HUES48 (cell line): Measurements from ENCODE around the gene ZEB2.

Experiments used
- H3K27ac ChIP-seq: one replicate; pipeline ENCODE4 v1.7.0; 2013; ENCODE audit warnings: low read depth, low read length, inconsistent platforms
- H3K27me3 ChIP-seq: 2 replicates; pipeline ENCODE4 v1.6.1; 2013; ENCODE audit warnings: mild to moderate bottlenecking, low read length; ENCODE audit not compliant: control insufficient read depth, insufficient read depth
- H3K36me3 ChIP-seq: 2 replicates; pipeline ENCODE4 v1.6.1; 2013; ENCODE audit warnings: low read length; ENCODE audit not compliant: control insufficient read depth, insufficient read depth
- H3K4me1 ChIP-seq: 2 replicates; pipeline ENCODE4 v1.6.1; 2013; ENCODE audit warnings: mild to moderate bottlenecking, low read length; ENCODE audit not compliant: control insufficient read depth, insufficient read depth
- H3K4me3 ChIP-seq: 2 replicates; pipeline ENCODE4 v1.5.1; 2013; ENCODE audit warnings: mild to moderate bottlenecking, low read depth, low read length
- H3K9ac ChIP-seq: 2 replicates; pipeline ENCODE4 v1.6.1; 2013; ENCODE audit warnings: mild to moderate bottlenecking, low read depth, low read length, moderate library complexity
- H3K9me3 ChIP-seq: 2 replicates; pipeline ENCODE4 v1.6.1; 2013; ENCODE audit warnings: low read length; ENCODE audit not compliant: control insufficient read depth, insufficient read depth

ZEB2 gene

GRCh38 chr2:144467502-144468137, 52.3 kb downstream of the ZEB2 start:
- no peak overlapping the region for H3K9ac ChIP-seq
- H3K27me3 ChIP-seq, result no peaks in the 10 kb centered on the region
- H3K9me3 ChIP-seq, result no peaks in the 10 kb centered on the region
- H3K27ac ChIP-seq, result no peak overlapping the region
- no peaks in the 10 kb centered on the region for H3K36me3 ChIP-seq
- H3K4me3 ChIP-seq, result no peak overlapping the region
- H3K4me1 ChIP-seq, result peaks cover 43% of the 10 kb centered on the region

DNA sequence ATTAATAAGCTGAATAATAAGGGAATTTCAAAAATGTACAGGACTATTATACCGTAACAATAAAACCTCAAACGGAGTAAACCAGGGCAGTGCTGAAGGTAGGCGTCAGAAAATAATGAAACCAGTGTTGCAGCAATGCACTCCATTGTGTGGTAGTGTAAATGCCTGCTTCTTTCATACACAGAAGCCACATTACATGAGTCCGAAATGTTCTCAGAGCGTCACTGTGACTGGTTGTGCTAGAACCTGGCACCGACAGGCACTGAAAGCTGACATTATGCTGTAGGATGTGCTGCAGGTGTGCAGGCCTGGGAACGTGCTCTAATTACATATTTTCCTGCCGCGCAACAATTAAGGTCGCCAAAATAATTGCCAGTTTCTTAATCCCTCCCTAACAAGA, 53.3 kb downstream of the ZEB2 start:
- Histone ChIP-seq H3K27ac (no peak overlapping the region), H3K4me1 (peaks cover 40% of the 10 kb centered on the region), H3K9ac (no peak overlapping the region), H3K36me3 (no peaks in the 10 kb centered on the region), H3K27me3 (no peaks in the 10 kb centered on the region), H3K9me3 (no peaks in the 10 kb centered on the region), H3K4me3 (no peak overlapping the region)

GRCh38 chr2:144465749-144466148, 54.2 kb downstream of the ZEB2 start:
- H3K36me3 ChIP-seq, result no peaks in the 10 kb centered on the region
- H3K4me3 ChIP-seq, result no peak overlapping the region
- peaks cover 32% of the 10 kb centered on the region for H3K4me1 ChIP-seq
- H3K27ac ChIP-seq, result no peak overlapping the region
- no peak overlapping the region for H3K9ac ChIP-seq
- H3K9me3 ChIP-seq, result no peaks in the 10 kb centered on the region
- no peaks in the 10 kb centered on the region; the same call in 1 of the 2 replicates for H3K27me3 ChIP-seq

DNA sequence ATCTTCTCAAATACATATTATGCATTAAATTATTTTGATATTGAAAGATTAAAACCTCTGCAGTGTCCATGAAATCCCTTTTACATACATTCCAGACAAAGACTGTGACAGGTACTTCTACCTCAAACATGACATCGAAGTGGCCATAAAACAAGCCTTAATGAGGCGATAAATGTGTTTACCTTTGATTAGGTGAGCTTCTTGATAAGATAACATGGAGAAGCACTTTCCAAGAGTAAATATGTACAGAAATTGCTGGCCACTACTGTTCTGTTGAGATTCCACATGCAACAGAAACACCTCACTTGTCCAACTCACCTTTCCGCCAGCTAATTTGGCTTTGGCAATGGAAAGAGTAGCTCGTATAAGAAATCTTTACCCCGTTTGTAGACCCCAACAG, 55.2 kb downstream of the ZEB2 start:
- Histone ChIP-seq H3K27me3 (no peaks in the 10 kb centered on the region; the same call in 1 of the 2 replicates), H3K27ac (no peak overlapping the region), H3K4me3 (no peak overlapping the region), H3K9ac (no peak overlapping the region), H3K36me3 (no peaks in the 10 kb centered on the region), H3K9me3 (no peaks in the 10 kb centered on the region), H3K4me1 (peaks cover 30% of the 10 kb centered on the region)

GRCh38 chr2:144463266-144463665, 56.7 kb downstream of the ZEB2 start:
- Histone ChIP-seq H3K27ac (no peak overlapping the region), H3K4me3 (no peak overlapping the region), H3K4me1 (peaks cover 31% of the 10 kb centered on the region), H3K27me3 (peaks cover 7% of the 10 kb centered on the region; the same call in 1 of the 2 replicates), H3K36me3 (no peaks in the 10 kb centered on the region), H3K9ac (no peak overlapping the region), H3K9me3 (no peaks in the 10 kb centered on the region)

DNA sequence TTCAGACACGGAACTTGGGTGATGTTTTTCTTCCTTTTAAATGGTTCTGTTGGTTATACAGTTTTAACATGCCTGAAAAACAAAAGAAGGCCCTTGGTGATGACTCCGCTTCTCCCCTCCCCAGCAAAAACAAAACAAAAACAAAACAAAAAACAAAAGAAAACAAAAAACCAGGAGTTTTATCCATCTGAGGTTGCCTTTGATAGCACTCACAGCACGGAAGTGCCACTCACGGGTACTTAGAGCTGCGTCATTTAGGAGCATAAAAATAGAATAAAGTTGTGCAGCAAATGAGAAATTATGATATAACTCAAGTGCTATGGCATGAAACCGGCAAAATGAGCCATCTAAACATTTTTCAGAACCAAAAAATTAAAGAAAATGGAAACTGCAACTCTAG, 57.7 kb downstream of the ZEB2 start:
- no peaks in the 10 kb centered on the region for H3K36me3 ChIP-seq
- H3K4me3 ChIP-seq, result no peak overlapping the region
- H3K4me1 ChIP-seq, result peaks cover 22% of the 10 kb centered on the region
- peaks cover 7% of the 10 kb centered on the region; the same call in 1 of the 2 replicates for H3K27me3 ChIP-seq
- no peak overlapping the region for H3K27ac ChIP-seq
- no peaks in the 10 kb centered on the region for H3K9me3 ChIP-seq
- no peak overlapping the region for H3K9ac ChIP-seq

DNA sequence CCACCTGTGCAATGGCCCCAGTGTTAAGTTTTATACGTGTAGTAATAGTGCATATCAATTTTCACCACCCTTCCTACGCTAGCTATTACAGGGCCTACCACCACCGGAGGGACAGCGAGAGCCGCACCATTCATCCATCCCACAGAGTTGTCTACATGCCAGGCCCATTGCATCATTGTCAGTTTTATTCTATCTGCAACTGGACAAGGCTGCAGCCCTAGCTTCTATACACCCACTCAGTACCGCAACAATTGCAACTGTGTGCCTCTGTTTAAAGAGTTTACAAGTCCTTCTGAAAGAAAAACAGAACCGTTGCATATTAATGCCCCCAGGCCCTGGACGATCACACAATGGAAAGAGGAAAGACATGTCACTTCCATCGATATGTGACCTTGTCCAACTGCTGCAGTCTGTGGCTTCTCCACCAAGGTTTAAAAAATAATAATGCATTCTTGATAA, 58.6 kb downstream of the ZEB2 start:
- H3K9ac ChIP-seq, result no peak overlapping the region
- no peaks in the 10 kb centered on the region for H3K36me3 ChIP-seq
- no peaks in the 10 kb centered on the region for H3K9me3 ChIP-seq
- H3K27ac ChIP-seq, result no peak overlapping the region
- H3K4me3 ChIP-seq, result no peak overlapping the region
- peaks cover 22% of the 10 kb centered on the region for H3K4me1 ChIP-seq
- peaks cover 7% of the 10 kb centered on the region; the same call in 1 of the 2 replicates for H3K27me3 ChIP-seq

GRCh38 chr2:144460727-144461307, 59.1 kb downstream of the ZEB2 start:
- Histone ChIP-seq H3K27ac (no peak overlapping the region), H3K9ac (no peak overlapping the region), H3K4me1 (peaks cover 22% of the 10 kb centered on the region), H3K9me3 (no peaks in the 10 kb centered on the region), H3K36me3 (no peaks in the 10 kb centered on the region), H3K4me3 (no peak overlapping the region), H3K27me3 (peaks cover 7% of the 10 kb centered on the region; the same call in 1 of the 2 replicates)

DNA sequence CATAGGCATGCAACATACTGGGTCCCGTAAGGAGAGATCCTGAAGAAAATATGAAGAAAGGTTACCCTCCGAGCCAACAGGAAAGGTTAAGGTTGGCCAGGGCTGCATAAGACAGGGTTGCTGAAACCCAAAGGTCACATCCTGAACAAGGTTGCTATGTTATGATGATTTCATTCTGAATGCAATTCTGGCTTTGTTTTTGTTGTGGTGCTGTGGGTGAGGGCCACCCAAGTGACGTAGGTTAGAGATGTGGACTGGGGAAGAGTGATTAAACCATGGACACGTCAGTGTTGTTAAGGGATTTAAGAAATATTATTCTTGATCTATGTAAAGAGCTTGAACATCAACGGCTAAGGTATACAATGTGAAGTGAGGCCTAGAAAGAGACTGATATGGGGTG, 60.0 kb downstream of the ZEB2 start:
- Histone ChIP-seq H3K27ac (no peak overlapping the region), H3K27me3 (peaks cover 7% of the 10 kb centered on the region; the same call in 1 of the 2 replicates), H3K36me3 (no peaks in the 10 kb centered on the region), H3K9ac (no peak overlapping the region), H3K9me3 (no peaks in the 10 kb centered on the region), H3K4me1 (peaks cover 22% of the 10 kb centered on the region), H3K4me3 (no peak overlapping the region)

- H3K9me3 ChIP-seq, result no peaks in the 10 kb centered on the region
- no peak overlapping the region for H3K27ac ChIP-seq
- H3K27me3 ChIP-seq, result peaks cover 11% of the 10 kb centered on the region; the same call in 1 of the 2 replicates
- peaks cover 22% of the 10 kb centered on the region for H3K4me1 ChIP-seq
- no peak overlapping the region for H3K9ac ChIP-seq
- H3K4me3 ChIP-seq, result no peak overlapping the region
- H3K36me3 ChIP-seq, result no peaks in the 10 kb centered on the region
Observed at GRCh38 chr2:144459286-144459685, 60.6 kb downstream of the ZEB2 start.

GRCh38 chr2:144458541-144458940, 61.4 kb downstream of the ZEB2 start:
- no peak overlapping the region for H3K4me3 ChIP-seq
- peaks cover 13% of the 10 kb centered on the region; the same call in 1 of the 2 replicates for H3K27me3 ChIP-seq
- H3K36me3 ChIP-seq, result no peaks in the 10 kb centered on the region
- no peak overlapping the region for H3K27ac ChIP-seq
- H3K9me3 ChIP-seq, result no peaks in the 10 kb centered on the region
- H3K4me1 ChIP-seq, result peaks cover 25% of the 10 kb centered on the region
- H3K9ac ChIP-seq, result no peak overlapping the region
